SK-N-SH treated with all-trans-retinoic acid at 6 μM for 48 hours (cell line): Measurements from ENCODE around the gene SORCS2.

ENCODE experiments used
- ATAC-seq: fragments of 200-7000 bp; cut with Tn5 transposase; 3 replicates; pipeline ENCODE4 v1.9.1; 2020; ENCODE audit warnings: mild to moderate bottlenecking, moderate library complexity
- ARNTL ChIP-seq: fragments of 450-650 bp; formaldehyde crosslinking; IDR thresholded peaks from 2 replicates; pipeline ENCODE4 v1.5.0; 2020; ENCODE audit warnings: low read depth, mild to moderate bottlenecking, moderate library complexity, borderline replicate concordance
- BACH2 ChIP-seq: fragments of 250-450 bp; sonication (Bioruptor Pico); IDR thresholded peaks from 2 replicates; pipeline ENCODE4 v1.9.0; 2021; ENCODE audit warnings: mild to moderate bottlenecking, borderline replicate concordance
- CREB5 ChIP-seq: fragments of 250-450 bp; sonication (Bioruptor Pico); IDR thresholded peaks from 2 replicates; pipeline ENCODE4 v1.5.1; 2020; ENCODE audit warnings: low read depth, mild to moderate bottlenecking, moderate library complexity
- CSDC2 ChIP-seq: fragments of 250-450 bp; sonication (Bioruptor Pico); IDR thresholded peaks from 2 replicates; pipeline ENCODE4 v1.5.0; 2020; ENCODE audit warnings: mild to moderate bottlenecking, moderate library complexity
- CSRNP3 ChIP-seq: fragments of 250-450 bp; sonication (Bioruptor Pico); IDR thresholded peaks from 2 replicates; pipeline ENCODE4 v1.5.1; 2021; ENCODE audit warnings: mild to moderate bottlenecking, moderate library complexity
- ESRRG ChIP-seq: fragments of 250-450 bp; sonication (Bioruptor Pico); IDR thresholded peaks from 2 replicates; pipeline ENCODE4 v1.6.1; 2021; ENCODE audit warnings: mild to moderate bottlenecking
- GLIS3 ChIP-seq: fragments of 250-450 bp; sonication (Bioruptor Pico); IDR thresholded peaks from 2 replicates; pipeline ENCODE4 v1.5.0; 2020; ENCODE audit warnings: mild to moderate bottlenecking, moderate library complexity
- ISL1 ChIP-seq: fragments of 250-450 bp; sonication (Bioruptor Pico); IDR thresholded peaks from 2 replicates; pipeline ENCODE4 v2.1.2; 2022; ENCODE audit warnings: mild to moderate bottlenecking, moderate library complexity
- PATZ1 ChIP-seq: fragments of 250-450 bp; sonication (Bioruptor Pico); IDR thresholded peaks from 2 replicates; pipeline ENCODE4 v1.8.0; 2020; ENCODE audit warnings: mild to moderate bottlenecking, moderate library complexity, borderline replicate concordance
- PPARA ChIP-seq: fragments of 250-450 bp; sonication (Bioruptor Pico); IDR thresholded peaks from 2 replicates; pipeline ENCODE4 v1.5.0; 2020; ENCODE audit warnings: mild to moderate bottlenecking, borderline replicate concordance
- RARB ChIP-seq: fragments of 250-450 bp; sonication (Bioruptor Pico); IDR thresholded peaks from 2 replicates; pipeline ENCODE4 v1.8.0; 2021; ENCODE audit warnings: mild to moderate bottlenecking, moderate library complexity
- SNAI2 ChIP-seq: fragments of 250-450 bp; sonication (Bioruptor Pico); IDR thresholded peaks from 2 replicates; pipeline ENCODE4 v1.5.0; 2020; ENCODE audit warnings: mild to moderate bottlenecking, moderate library complexity
- TCF4 ChIP-seq: fragments of 250-450 bp; sonication (Bioruptor Pico); IDR thresholded peaks from 2 replicates; pipeline ENCODE4 v1.8.0; 2021; ENCODE audit warnings: mild to moderate bottlenecking, moderate library complexity, borderline replicate concordance
- TOX ChIP-seq: fragments of 250-450 bp; sonication (Bioruptor Pico); IDR thresholded peaks from 2 replicates; pipeline ENCODE4 v1.8.0; 2021; ENCODE audit warnings: mild to moderate bottlenecking, moderate library complexity, borderline replicate concordance
- TSHZ2 ChIP-seq: fragments of 250-450 bp; sonication (Bioruptor Pico); IDR thresholded peaks from 2 replicates; pipeline ENCODE4 v1.5.0; 2020; ENCODE audit warnings: mild to moderate bottlenecking, moderate library complexity
- ZC3H10 ChIP-seq: fragments of 250-450 bp; sonication (Bioruptor Pico); IDR thresholded peaks from 2 replicates; pipeline ENCODE4 v1.5.1; 2021; ENCODE audit warnings: mild to moderate bottlenecking, moderate library complexity
- ZFP3 ChIP-seq: fragments of 250-450 bp; sonication (Bioruptor Pico); IDR thresholded peaks from 2 replicates; pipeline ENCODE4 v1.5.0; 2020; ENCODE audit warnings: mild to moderate bottlenecking, moderate library complexity
- ZFP30 ChIP-seq: fragments of 450-650 bp; formaldehyde crosslinking; IDR thresholded peaks from 2 replicates; pipeline ENCODE4 v1.5.0; 2022; ENCODE audit warnings: mild to moderate bottlenecking, moderate library complexity
- ZNF565 ChIP-seq: fragments of 450-650 bp; formaldehyde crosslinking; conservative IDR thresholded peaks from 2 replicates; pipeline ENCODE4 v1.5.0; 2020; ENCODE audit warnings: low read depth, mild to moderate bottlenecking, moderate library complexity
- ZNF70 ChIP-seq: fragments of 450-650 bp; formaldehyde crosslinking; IDR thresholded peaks from 2 replicates; pipeline ENCODE4 v1.5.0; 2020; ENCODE audit warnings: mild to moderate bottlenecking, moderate library complexity
- ZNF8 ChIP-seq: fragments of 450-650 bp; formaldehyde crosslinking; IDR thresholded peaks from 2 replicates; pipeline ENCODE4 v1.5.0; 2020; ENCODE audit warnings: mild to moderate bottlenecking, moderate library complexity

Gene SORCS2

GRCh38 chr4:7396186-7396910 is 204.0 kb downstream of the SORCS2 start:
- ATAC-seq, result no peak

GRCh38 chr4:7397206-7398103 is 205.1 kb downstream of the SORCS2 start:
- peak; percentile 72 for ATAC-seq
- TF ChIP-seq ZFP30 (no peak), ZNF8 (CRISPR knock-in tag) (no peak), BACH2 (no peak), TSHZ2 (no peak), CSRNP3 (no peak), CREB5 (CRISPR knock-in tag) (no peak), PPARA (CRISPR knock-in tag) (no peak), CSDC2 (no peak), ZC3H10 (CRISPR knock-in tag) (no peak), GLIS3 (CRISPR knock-in tag) (no peak), ARNTL (CRISPR knock-in tag) (no peak), ZFP3 (no peak), ESRRG (CRISPR knock-in tag) (no peak), ZNF70 (CRISPR knock-in tag) (no peak), PATZ1 (CRISPR knock-in tag) (no peak), ZNF565 (CRISPR knock-in tag) (no peak), RARB (CRISPR knock-in tag) (no peak), SNAI2 (no peak), TOX (CRISPR knock-in tag) (no peak), ISL1 (CRISPR knock-in tag) (no peak)

More at GRCh38 chr4:7396186-7396910, 204.0 kb downstream of the SORCS2 start:
- no peak for TF ChIP-seq CREB5 (CRISPR knock-in tag)
- no peak for TF ChIP-seq ZNF70 (CRISPR knock-in tag)
- no peak for TF ChIP-seq GLIS3 (CRISPR knock-in tag)
- no peak for TF ChIP-seq RARB (CRISPR knock-in tag)
- TF ChIP-seq SNAI2, result no peak
- TF ChIP-seq BACH2, result no peak
- no peak for TF ChIP-seq ESRRG (CRISPR knock-in tag)
- no peak for TF ChIP-seq TCF4 (CRISPR knock-in tag)
- TF ChIP-seq ZFP30, result no peak
- no peak for TF ChIP-seq ARNTL (CRISPR knock-in tag)
- TF ChIP-seq ZNF565 (CRISPR knock-in tag), result no peak
- TF ChIP-seq CSRNP3, result no peak
- no peak for TF ChIP-seq PPARA (CRISPR knock-in tag)
- no peak for TF ChIP-seq ZC3H10 (CRISPR knock-in tag)
- TF ChIP-seq, all 23 proteins: peak for 0
